Ammon's horn (tissue), 1 donor: ENCODE data around the gene AJAP1.

Experiments used
- DNase-seq: peaks from one replicate; pipeline ENCODE4 v3.0.0-alpha.2; 2016; ENCODE audit warnings: low spot score

Gene AJAP1

DNA sequence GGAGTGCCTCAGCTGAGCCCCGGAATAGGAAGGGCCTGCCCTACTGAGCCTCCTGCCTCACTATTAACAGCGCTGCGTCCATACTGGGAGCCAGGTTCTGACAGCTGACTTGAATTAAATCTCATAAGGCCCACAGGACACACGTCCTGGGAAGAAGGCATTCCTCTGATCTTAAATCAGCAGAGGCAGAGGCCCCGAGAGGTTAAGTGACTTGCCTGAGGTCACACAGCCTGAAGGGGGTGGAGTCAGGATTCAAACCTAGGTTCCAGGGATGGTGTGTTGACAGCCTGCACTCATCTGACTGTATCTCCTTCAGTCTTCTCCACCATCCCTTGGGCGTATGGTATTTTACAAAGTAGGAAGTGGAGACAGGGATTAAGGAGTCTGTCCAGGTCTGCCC, 79.8 kb downstream of the AJAP1 start:
- DNase-seq: no peak

DNA sequence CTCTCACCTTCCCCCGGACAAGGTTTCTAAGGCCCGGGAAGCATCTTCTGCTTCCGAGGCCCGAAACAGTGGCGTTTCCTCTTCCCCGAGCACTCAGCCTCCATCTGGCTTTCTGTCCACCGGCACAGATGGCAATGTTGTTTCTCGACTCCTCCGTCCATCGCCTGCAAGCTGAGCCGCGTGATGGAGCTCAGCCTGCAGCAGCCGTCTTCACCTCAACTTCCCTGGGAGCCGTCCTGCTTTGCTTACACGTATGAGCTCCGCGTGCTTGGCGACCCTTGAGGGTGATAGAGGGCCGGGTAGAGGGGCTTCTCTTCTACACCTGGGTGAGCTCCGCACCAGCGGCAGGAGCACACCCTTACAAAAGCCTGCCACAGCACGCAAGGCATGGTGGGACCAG, 80.4 kb downstream of the AJAP1 start:
- DNase-seq: no peak

DNA sequence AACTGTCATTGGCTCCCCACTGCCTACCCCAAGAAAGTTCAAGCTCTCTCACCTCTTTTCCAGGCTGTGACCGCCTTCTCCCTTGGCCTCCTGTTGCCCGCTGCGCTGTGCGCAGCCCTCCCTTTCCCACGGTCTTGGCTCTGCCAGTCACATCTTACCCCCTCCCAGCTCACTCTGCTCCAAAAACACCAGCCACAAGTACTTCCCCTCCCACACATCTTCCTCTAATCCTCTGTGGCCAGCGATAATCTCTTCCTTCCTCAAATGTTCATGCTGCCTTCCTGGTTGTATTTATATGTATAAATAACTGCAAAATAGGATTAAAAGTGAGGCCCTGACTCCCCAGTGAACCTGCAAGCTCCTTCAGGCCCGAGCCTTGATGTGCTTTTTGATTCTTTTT, 81.8 kb downstream of the AJAP1 start:
- no peak for DNase-seq

DNA sequence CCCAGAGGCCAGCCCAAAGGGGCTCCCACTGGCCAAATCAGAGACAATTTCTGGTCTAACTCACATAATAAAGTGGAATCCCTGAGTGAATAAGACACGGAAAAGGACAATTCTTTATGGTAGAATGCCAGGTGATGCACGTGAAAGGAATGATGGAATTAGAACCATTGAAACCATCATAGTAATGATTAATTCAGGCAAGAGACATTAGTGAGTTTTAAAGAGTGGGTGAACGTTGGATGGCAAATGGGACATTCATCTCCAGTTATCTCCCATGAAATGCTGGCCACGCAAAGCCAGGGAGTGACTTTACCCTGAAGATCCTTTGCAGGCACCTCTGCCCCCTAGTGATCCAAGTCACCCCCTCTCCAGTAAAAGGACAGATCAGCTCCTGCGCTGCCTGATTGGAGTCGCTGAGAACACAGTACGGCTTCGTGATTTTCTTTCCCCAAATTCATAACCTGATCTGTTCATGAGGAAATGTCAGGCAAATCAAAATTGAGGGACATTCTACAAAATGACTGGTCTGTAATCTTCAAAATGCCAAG, 87.5 kb downstream of the AJAP1 start:
- DNase-seq: no peak

DNA sequence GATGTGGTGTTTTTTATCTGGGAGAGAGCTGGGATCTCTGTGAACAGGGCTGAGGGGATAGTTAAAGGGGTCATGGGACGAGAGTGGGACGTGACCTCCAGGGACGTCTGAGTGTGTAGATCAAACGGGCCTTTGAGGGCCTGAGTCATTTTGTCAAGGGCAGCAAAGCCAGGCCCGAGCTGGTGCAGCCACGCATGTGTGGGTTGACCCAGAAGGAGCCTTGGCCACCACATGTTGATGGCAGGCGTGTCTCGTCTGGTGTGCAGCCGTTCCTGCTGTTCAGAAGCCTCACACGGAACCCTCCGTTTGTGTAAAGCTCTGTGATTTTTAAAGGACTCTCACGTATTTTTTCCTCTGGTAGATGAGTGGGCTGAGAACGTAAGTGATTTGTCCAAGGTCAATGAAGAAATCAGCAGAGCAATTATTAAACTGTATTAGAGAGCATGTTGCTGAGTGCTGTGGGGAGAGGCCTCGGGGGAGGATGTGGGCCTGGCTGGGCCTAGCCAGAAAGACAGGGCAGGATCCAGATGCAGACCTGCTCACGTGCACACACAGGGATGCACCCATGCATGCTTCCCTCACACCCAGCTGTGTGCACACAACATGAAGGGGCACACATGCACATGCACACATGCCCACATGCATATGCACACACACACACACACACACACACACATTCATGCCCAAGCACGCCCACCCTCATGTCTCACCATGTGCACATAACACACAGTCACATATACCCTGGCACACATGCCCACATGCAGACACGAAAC, 89.8 kb downstream of the AJAP1 start:
- no peak for DNase-seq

DNA sequence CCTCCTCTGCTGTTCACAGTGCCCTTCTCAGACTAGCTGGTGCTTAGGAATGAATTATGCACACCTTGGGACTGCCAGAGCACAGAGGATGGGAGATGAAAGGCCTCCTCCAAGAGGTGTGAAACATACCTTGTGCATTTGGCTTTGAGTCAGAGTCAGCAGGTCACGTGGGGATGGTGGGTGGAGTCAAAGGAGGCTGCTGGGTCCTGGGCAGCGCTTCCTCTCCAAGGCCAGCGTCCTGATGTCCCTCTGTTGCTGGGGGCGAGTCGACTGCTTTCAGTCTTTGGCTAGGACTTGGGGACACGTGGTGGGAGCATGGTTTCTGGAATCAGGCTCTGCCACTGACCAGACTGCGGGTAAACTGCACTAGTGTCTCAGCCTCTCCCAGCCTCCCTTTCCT, 91.2 kb downstream of the AJAP1 start:
- DNase-seq: no peak

DNA sequence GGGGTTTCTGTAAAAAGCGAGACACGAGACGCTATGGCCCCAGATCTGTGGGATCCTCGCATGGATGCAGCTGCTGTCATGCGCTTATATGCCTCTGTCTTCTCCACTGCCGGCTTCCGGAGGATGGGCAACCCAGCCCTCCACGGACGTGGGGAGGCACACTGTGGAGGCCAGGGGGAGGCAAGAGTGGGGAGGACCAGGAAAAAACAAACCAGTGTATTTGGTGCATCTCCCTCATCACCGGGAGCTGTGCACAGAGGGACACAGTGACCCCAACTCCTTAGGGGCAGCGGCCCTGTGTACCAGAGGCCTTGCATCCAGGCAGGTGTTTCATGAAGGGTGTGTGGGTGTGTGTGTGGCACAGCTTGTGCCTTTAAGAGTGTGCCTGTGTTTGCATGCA, 95.0 kb downstream of the AJAP1 start:
- DNase-seq: no peak

DNA sequence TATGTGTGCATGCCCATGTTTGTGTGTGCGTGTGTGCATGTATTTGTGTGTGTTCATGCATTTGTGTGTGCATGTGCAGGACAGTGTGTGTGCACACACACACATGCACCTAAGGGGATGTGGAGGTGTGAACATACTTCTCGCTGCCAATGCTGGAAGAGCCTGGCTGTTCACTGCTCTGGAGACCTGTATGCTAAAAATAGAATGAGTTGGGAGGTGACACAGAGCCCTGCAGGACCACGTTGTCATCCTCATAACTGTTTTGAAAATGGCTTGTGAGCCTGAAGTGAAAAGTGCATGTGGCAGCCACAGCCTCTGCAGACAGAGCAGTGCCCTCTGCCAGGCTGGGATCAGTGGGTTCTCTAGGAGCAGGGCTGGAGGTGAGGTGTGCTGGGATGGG, 95.8 kb downstream of the AJAP1 start:
- no peak for DNase-seq

DNA sequence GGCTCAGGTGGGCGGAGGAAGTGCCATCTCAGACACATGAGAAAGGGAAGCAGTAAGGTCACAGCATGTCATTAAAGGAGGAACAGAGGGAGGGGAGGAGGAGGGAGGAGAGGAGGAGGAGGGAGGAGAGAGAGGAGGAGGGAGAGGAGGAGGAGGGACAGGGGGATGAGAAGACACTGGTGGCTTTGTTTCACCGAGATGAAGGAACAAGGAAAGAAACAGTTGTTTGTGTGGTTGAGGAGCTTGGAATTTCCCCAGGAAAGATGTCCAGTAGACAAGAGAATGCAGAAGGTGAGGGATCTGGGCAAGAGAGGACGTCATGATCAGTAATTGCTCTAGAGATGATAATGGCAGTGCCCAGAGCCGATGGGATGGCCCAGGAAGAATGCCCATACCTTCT, 97.7 kb downstream of the AJAP1 start:
- DNase-seq: peak; percentile 81

DNA sequence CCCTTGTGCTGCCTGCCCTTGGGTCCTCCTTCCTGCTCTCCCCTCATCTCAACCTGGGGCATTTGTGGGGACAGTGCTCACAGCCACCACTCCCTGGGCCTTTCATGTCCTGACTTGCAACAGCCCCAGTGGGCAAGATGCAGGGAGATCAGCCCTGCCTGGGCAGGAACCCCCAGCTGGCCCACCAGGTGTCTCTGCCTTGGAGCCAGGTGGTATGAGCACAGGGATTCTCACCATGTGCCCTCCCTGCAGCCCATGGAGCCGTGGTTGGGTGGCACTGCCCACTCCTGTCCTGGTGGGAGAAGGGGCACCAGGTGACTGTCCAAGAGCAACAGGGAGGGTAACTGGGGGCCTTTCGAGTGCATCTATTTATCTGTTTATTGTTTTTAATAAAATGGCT, 100.4 kb downstream of the AJAP1 start:
- no peak for DNase-seq

DNA sequence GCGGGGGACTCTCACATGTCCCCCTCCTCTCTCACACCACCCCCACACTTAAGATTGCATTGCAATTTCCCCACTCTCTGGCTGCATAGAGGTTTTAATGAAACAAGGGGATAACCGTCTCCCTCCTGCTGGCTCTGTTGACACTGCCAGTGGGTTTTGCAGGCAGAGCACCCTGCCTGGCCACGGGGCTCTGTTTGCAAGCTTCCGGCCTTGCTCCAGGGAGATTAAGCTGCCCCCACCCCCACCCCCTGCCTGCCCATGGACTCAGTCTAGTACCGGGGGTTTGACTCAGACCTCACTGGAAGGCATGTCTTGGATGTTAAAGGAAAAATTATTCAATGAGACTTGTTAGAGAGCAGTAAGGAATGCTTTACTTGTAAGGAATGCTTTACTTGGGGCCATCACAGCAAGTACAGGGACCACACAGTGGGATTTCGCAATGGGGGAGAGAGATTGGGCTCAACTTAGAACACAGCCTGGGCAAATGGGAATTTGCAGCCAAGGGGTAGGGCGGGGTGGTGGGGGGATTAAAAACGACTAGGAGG, 101.0 kb downstream of the AJAP1 start:
- no peak for DNase-seq

DNA sequence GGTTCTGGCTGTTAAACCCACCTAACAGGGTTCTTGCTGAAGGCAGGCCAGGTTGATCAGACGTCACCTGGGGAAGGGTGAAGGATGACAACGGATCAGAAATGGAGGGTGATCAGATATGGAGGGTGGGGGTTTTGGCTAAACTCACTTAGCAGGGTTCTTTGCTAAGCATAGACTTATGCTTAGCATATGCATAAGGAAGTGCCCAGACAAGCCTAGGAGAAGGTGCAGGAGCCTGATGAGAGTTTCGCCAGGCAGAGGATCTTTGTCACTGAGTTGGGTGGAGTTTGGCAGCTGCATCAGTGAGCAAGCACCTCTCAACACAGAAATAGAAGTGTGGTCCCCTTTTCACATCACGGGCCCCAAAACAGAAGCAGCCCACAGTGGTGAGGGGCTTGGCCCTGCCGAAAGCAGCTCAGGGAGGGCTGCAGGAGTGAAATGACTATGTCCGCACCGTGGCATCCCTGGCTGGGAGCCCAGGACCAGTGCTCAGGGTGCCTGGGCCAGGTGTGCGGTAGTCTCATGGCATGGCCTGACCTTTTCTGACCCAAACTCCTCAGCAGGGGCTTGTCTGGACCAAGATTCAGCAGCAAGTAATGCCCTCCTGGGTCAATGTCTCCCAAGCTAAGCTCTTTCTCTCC, 101.6 kb downstream of the AJAP1 start:
- DNase-seq: no peak

DNA sequence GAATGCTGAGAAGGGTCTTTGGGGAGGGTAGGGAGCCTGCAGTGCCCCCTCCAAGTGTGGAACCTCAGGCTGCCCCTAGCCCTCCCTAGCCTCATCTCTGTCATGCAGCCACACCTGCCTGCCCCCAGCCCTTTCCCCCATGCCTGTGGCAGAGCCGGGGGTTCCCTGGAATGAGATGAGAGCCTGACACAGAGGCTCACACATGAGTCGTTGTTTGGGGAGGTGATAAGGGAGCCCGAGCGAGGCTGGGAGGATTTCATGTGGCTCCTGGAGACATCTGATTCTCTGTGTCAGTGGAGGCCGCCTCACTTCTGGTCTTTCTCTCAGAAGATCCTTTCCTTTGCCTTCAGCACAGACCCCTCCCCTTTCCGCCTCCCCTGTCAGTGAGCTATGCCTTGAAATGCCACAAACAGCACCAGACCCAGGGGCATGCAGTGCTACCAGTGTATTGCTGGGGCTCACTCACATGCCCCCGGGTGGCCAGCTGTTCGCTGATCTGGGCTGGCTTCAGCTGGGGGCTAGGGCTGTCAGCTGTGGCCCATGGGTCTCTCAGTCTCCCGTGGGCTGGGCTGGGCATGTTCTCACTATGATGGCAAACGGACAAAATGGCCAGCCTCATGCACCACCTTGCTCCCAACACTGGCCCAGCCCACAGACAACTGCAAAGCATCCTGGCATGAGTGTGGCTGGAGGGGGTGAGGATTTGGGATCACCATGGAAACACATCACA, 102.6 kb downstream of the AJAP1 start:
- no peak for DNase-seq

DNA sequence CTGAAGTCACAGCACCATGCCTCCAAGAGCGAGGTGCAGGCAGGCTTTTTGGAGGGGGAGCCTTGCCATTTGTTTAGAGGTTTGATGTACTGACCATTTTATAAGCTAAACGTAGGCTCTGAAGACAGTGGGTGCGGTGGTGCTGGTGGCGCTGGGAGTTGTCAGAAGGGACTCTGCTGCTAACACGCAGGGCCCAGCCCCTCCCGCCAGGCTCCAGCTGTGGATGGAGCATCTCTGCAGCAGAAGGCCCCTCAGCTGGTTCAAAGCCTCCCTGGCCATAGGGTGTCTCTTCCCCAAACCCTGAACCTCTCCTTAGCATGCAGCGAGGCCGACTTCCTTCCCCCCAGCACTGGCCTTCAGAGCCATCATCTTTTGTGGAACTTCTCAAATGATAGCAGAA, 105.3 kb downstream of the AJAP1 start:
- no peak for DNase-seq

DNA sequence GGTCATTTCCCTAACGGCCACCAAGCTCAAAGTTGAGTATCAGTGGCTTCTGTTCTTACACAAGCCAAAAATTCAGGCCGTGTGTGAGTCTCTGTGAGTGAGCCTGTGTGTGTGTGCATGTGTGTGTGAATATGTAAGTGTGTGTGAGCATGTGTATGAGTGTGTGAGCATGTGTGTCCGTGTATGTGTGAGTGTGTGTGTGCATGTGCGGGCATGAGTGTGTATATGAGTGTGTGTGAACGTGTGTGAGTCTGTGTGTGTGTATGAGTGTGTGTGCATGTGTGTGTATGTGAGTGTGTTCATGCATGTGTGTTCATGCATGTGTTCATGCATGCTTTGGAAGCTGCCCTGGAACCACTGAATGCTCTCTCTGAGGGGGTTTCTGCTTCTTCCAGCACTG, 105.7 kb downstream of the AJAP1 start:
- no peak for DNase-seq

DNA sequence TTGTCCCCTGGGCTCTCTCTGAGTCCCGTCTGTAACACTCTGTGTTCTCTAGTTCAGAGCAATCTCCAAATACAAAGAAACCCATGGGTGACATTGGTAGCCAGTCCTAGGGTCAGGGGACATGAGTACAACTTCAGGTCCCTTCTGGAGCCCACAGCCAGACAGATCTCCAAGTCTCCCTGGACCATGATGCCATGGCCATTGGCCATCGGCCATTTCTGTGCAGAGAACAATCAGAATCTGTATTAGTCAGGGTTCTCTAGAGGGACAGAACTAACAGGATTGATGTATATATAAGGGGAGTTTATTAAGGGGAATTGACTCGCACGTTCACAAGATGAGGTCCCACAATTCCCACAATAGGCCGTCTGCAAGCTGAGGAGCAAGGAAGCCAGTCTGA, 106.9 kb downstream of the AJAP1 start:
- no peak for DNase-seq

DNA sequence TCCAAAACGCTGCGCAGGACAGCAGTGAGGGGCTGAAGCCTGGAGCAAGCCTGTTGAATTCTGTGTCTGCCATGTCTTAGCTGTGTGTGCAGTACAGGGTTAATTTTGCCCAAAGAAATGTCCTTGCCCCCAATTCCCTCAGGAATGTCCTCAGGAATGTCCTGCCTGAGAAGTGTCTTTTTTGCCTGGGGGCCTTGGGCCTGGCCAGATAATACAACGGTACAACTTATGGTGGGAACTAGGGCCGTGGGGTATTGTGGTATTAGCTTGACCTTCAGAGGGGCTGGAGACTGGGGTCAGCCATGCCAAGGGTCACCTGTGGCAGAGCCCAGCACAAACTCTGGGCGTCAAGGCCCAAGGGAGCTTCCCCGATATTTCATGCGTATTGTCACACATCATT, 107.7 kb downstream of the AJAP1 start:
- DNase-seq: no peak

DNA sequence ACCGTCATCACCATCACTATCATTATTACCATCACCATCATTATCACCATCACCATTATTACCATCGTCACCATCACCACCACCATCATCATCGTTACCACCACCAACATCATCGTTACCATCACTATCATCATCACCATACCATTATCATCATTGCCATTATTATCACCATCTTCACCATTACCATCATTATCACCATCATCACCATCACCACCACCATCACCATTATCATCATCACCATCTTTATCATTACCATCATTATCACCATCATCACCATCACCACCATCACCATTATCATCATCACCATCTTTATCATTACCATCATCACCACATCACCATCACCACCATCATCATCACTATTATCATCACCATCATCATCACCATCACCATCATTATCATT, 112.9 kb downstream of the AJAP1 start:
- no peak for DNase-seq

DNA sequence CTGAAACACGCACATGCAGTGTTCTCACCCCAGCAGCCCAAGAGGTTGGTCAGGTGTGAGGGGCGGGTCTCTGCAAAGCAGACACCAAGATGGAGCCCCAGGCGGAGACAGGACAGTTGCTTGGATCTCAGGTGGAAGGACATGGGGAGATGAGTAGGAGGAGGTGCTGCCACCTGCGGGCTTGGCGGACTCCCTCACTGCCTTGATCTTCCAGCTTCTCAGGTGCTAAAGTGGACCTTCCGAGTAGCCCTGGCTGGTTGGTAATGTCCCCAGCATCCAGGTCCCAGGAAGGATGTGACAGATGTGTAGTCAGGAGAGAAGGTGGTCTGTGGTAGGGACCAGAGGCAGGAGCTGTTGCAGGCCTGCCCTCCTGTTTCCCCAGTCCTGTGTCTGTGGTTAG, 114.1 kb downstream of the AJAP1 start:
- no peak for DNase-seq

DNA sequence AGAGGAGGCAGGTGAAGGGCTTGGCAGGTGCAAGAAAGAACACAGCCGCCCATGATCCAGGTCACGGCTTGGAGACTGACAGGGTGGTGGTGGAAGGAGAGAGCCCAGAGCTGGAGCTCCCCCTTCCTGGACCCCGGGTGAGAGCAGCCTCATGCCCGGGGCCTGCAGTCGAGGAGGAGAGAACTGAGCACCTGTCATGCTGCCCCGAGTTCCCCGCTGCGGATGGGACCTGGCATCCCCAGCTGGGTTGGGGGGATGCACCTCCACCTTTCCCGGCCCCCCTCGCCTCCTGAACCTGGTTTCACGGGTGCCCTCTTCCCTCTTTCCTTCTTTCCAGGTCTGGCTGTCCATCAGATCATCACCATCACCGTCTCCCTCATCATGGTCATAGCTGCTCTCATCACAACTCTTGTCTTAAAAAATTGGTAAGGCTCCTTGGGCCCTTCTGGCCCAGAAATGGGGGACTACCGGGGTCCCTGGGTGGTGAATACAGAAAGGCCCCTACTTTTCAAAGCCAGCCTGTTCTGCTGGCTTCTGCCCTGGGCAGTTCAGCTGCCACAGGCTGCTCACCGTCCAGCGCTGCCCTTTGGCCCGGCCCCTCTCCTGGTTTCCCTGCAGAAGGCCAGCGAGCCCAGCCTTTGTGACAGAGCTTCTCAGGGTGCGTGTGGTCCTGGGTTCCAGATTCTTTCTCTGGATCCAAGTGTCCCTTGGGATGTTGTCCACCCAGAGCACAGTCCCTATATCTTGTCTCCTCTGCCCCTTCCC, 115.3 kb downstream of the AJAP1 start:
- no peak for DNase-seq

DNA sequence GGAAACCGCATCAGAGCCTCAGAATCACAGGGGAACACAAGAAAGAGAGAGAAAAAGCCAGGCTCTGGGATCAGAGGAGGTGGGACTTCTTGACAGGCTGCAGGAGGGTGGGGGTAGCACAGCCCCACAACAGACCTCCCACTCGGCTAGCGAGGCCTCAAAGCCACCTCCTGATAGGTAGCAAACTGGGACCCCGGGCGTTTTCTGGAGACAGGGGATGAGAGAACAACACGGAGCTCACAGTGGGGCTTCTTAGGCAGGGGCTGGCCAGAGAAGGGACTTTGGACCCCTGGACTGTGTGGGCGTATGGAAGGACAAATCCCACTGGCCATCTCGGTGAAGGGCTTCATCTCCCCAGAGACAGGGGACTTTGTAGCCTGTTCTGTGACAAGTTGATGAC, 116.3 kb downstream of the AJAP1 start:
- DNase-seq: no peak

DNA sequence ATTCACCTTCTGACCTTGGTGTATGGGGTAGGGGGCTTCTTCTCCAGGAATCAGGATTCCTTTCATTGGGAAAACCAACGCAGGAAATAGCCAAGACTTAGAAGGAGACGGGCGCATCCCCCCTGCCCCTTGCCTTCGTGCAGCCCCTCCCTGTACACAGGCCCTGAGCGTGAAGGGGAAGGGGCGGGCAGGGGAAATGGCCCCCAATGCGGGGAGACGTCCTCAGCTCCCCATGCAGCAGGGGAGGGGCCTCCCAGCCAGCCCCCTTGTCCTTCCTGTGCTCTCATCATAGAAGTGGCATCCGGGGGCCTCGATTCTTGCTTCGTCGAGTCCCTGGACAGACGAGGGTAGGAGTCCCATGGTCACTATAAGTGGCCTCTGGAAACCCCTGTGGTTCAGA, 116.9 kb downstream of the AJAP1 start:
- no peak for DNase-seq
